C4-2B (cell line): Measurements from ENCODE around the gene REELD1.
A peak's percentile ranks its signal among the peaks of the same experiment; 100 is the strongest.

Experiments used
- H3K27ac ChIP-seq: fragments of 450-650 bp; 2 replicates; pipeline ENCODE4 v1.5.1; 2017
- ZFX ChIP-seq: fragments of 450-650 bp; IDR thresholded peaks from 2 replicates; pipeline ENCODE4 v1.6.1; 2017
- TF ChIP-seq, protein P1 (sequence below): fragments of 450-650 bp; conservative IDR thresholded peaks from 2 replicates; pipeline ENCODE4 v1.5.1; 2017; ENCODE audit warnings: mild to moderate bottlenecking

Gene REELD1

GRCh38 chr4:146222313-146222712, 8.0 kb downstream of the REELD1 start:
- H3K27ac ChIP-seq, result no peak overlapping the region
- TF ChIP-seq ZFX, result no peak
- TF ChIP-seq, protein P1, sequence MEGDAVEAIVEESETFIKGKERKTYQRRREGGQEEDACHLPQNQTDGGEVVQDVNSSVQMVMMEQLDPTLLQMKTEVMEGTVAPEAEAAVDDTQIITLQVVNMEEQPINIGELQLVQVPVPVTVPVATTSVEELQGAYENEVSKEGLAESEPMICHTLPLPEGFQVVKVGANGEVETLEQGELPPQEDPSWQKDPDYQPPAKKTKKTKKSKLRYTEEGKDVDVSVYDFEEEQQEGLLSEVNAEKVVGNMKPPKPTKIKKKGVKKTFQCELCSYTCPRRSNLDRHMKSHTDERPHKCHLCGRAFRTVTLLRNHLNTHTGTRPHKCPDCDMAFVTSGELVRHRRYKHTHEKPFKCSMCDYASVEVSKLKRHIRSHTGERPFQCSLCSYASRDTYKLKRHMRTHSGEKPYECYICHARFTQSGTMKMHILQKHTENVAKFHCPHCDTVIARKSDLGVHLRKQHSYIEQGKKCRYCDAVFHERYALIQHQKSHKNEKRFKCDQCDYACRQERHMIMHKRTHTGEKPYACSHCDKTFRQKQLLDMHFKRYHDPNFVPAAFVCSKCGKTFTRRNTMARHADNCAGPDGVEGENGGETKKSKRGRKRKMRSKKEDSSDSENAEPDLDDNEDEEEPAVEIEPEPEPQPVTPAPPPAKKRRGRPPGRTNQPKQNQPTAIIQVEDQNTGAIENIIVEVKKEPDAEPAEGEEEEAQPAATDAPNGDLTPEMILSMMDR, result no peak

DNA sequence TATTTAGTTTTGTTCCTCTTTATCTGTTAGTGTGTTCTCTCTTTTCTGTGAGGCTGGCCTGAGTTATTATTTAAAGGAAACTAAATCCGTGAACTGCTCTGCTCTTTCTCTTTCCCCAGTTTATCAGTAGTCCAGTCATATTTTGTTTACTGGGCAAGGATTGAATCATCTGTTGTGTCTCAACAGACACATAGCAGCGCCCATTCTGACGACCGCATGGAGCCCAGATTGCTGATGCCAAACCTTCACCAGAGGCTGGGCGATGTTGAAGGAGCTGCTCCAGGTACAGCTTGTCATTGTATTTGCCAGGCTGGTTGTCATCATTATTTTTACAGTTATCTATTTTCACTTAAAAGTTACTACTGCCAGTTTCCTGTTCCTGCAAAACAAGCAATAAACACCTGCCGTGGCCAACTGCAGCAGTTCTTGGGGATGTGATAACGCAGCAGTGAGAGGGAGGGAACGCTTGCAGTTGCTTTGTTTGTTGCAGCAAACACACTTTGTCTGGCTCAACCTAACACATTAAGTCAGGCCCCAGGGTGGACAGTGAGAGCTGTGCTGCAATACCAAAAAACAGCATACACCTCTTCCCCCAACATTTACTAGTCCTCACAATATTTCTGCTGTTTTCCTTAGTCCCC, 10.1 kb downstream of the REELD1 start:
- TF ChIP-seq, protein P1, result no peak
- TF ChIP-seq ZFX, result no peak
- H3K27ac ChIP-seq, result peak overlapping the region; percentile 37

- TF ChIP-seq, protein P1, result no peak
- TF ChIP-seq ZFX, result no peak
- no peak overlapping the region for H3K27ac ChIP-seq
Observed at GRCh38 chr4:146229406-146229805, 15.1 kb downstream of the REELD1 start.

- no peak overlapping the region for H3K27ac ChIP-seq
- no peak for TF ChIP-seq ZFX
- TF ChIP-seq, protein P1, result no peak
Observed at GRCh38 chr4:146232131-146232722, 17.9 kb downstream of the REELD1 start.

GRCh38 chr4:146235654-146236177, 21.4 kb downstream of the REELD1 start:
- H3K27ac ChIP-seq, result no peak overlapping the region
- TF ChIP-seq, protein P1, result no peak
- TF ChIP-seq ZFX, result no peak

DNA sequence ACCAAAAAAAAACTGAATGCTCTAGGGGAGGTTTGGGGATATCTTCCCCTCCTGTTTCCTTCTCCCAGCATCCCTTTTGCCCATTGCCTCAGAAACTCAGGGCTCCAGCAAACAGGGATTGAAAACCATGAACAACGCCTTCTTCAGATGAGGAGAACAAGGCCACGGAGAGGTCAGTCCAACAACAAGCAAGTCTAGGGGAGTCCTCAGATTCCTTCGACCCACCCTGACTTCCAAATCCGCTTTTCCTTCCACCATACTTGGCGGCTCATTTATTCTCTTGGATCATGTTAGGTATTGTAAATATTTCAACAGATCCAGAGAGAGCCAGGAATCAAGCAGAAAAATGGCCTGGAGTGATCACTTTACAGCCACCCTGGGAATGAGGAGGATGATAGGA, 21.9 kb downstream of the REELD1 start:
- H3K27ac ChIP-seq, result no peak overlapping the region
- TF ChIP-seq, protein P1, result no peak
- TF ChIP-seq ZFX, result no peak

DNA sequence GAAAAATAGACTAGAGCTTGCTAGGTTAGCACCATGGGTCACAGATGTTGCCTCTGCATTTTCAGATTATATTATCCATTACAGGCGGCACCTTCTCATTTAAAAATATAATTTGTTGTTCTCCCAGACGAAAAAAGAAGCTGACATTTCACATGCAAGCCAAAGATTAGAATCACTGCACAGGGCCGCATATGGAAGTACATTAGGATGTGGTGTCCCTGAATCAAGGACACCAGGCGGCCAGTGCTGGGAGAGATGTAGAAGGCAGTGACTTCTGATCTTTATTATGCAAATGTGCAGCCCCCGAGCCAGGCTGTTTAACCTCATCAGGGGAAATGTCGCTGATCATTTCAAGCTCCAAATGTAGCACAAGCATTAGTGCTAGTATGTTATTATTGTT, 22.8 kb downstream of the REELD1 start:
- TF ChIP-seq, protein P1, result no peak
- TF ChIP-seq ZFX, result no peak
- no peak overlapping the region for H3K27ac ChIP-seq
